Medulla oblongata (tissue), 1 donor: Measurements from ENCODE around the gene TMEM179.

Experiments
- DNase-seq: peaks from one replicate; pipeline ENCODE4 v3.0.0-alpha.2; 2015; ENCODE audit errors: extremely low spot score

TMEM179 gene

GRCh38 chr14:104598910-104599273, 5.7 kb downstream of the TMEM179 start:
- no peak for DNase-seq

- DNase-seq: no peak
Observed at GRCh38 chr14:104598039-104598909, 6.3 kb downstream of the TMEM179 start.

GRCh38 chr14:104597576-104597975, 7.0 kb downstream of the TMEM179 start:
- no peak for DNase-seq

GRCh38 chr14:104596927-104597351, 7.6 kb downstream of the TMEM179 start:
- no peak for DNase-seq

- DNase-seq: no peak
Observed at GRCh38 chr14:104596451-104596918, 8.1 kb downstream of the TMEM179 start.

- DNase-seq: no peak
Observed at GRCh38 chr14:104595911-104596450, 8.6 kb downstream of the TMEM179 start.

- no peak for DNase-seq
Observed at GRCh38 chr14:104595116-104595675, 9.4 kb downstream of the TMEM179 start.

GRCh38 chr14:104594310-104595046, 10.1 kb downstream of the TMEM179 start:
- no peak for DNase-seq

GRCh38 chr14:104593710-104594136, 10.8 kb downstream of the TMEM179 start:
- DNase-seq: no peak

GRCh38 chr14:104593241-104593701, 11.3 kb downstream of the TMEM179 start:
- no peak for DNase-seq

- no peak for DNase-seq
Observed at GRCh38 chr14:104592785-104593184, 11.8 kb downstream of the TMEM179 start.

GRCh38 chr14:104592292-104592672, 12.3 kb downstream of the TMEM179 start:
- DNase-seq: no peak

- DNase-seq: no peak
Observed at GRCh38 chr14:104591506-104592291, 12.9 kb downstream of the TMEM179 start.

GRCh38 chr14:104591031-104591430, 13.5 kb downstream of the TMEM179 start:
- no peak for DNase-seq

GRCh38 chr14:104590240-104590965, 14.2 kb downstream of the TMEM179 start:
- DNase-seq: no peak

- DNase-seq: no peak
Observed at GRCh38 chr14:104589338-104590195, 15.0 kb downstream of the TMEM179 start.

GRCh38 chr14:104588066-104588857, 16.3 kb downstream of the TMEM179 start:
- no peak for DNase-seq

- DNase-seq: no peak
Observed at GRCh38 chr14:104587641-104588040, 16.9 kb downstream of the TMEM179 start.
